IMR-90 (cell line): Measurements from ENCODE around the gene NKAIN2. TPM values are rescaled to one million over a fixed set of nuclear protein-coding genes. Genes with fewer than 3 reads are reported as not detected.

ENCODE experiments used
- ATAC-seq: fragments of 200-7000 bp; cut with Tn5 transposase; 2 replicates; pipeline ENCODE4 v1.9.1; 2020; ENCODE audit warnings: low read depth, mild to moderate bottlenecking, moderate library complexity
- BruUV-seq: library from RNA; stranded (reverse); fragments of 400-500 nt; replicated peaks from 2 replicates; lab custom pipeline; 2021; lab: Mats Ljungman, UMichigan
- CTCF ChIA-PET: fragments of 300-600 bp; formaldehyde crosslinking; extraction: SDS; loops from one replicate; lab custom pipeline; 2021; ENCODE audit warnings: antibody characterized with exemption; lab: Yijun Ruan, JAX
- POLR2A ChIA-PET: fragments of 300-600 bp; sonication (Branson Sonifier 250); formaldehyde crosslinking; loops from one replicate; lab custom pipeline; 2022; ENCODE audit warnings: antibody characterized with exemption; ENCODE audit not compliant: unreplicated experiment; lab: Charles Lee
- DNase-seq: peaks from one replicate; pipeline ENCODE4 v3.0.0; 2013
- H2AFZ ChIP-seq: replicated peaks from 2 replicates; pipeline ENCODE3; 2013; ENCODE audit warnings: low read length, mild to moderate bottlenecking; ENCODE audit not compliant: poor library complexity
- H2AK5ac ChIP-seq: 2 replicates; pipeline ENCODE4 v1.6.1; 2013; ENCODE audit warnings: low read depth, low read length, inconsistent platforms
- H2AK9ac ChIP-seq: replicated peaks from 2 replicates; pipeline ENCODE3; 2013; ENCODE audit warnings: mild to moderate bottlenecking, low read depth, low read length, moderate library complexity; ENCODE audit not compliant: poor library complexity
- H2BK120ac ChIP-seq: 2 replicates; pipeline ENCODE4 v1.6.1; 2013; ENCODE audit warnings: low read depth, low read length, inconsistent platforms
- H2BK15ac ChIP-seq: 3 replicates; pipeline ENCODE4 v1.6.1; 2013; ENCODE audit warnings: low read depth, low read length, inconsistent platforms
- H2BK20ac ChIP-seq: 2 replicates; pipeline ENCODE4 v1.6.1; 2013; ENCODE audit warnings: low read depth, mild to moderate bottlenecking, inconsistent platforms, low read length, moderate library complexity
- H2BK5ac ChIP-seq: 2 replicates; pipeline ENCODE4 v1.6.1; 2013; ENCODE audit warnings: mild to moderate bottlenecking, low read depth, low read length, inconsistent platforms; ENCODE audit not compliant: poor library complexity, severe bottlenecking
- H3K14ac ChIP-seq: replicated peaks from 2 replicates; pipeline ENCODE4 v1.6.1; 2013; ENCODE audit warnings: low read depth, low read length, inconsistent platforms
- H3K18ac ChIP-seq: 2 replicates; pipeline ENCODE4 v1.6.1; 2013; ENCODE audit warnings: low read depth, low read length, control low read depth
- H3K23ac ChIP-seq: 2 replicates; pipeline ENCODE4 v1.6.1; 2013; ENCODE audit warnings: low read depth, low read length, inconsistent platforms
- H3K27ac ChIP-seq: 2 replicates; pipeline ENCODE4 v1.5.1; 2013; ENCODE audit warnings: mild to moderate bottlenecking, control low read depth, low read length; ENCODE audit not compliant: insufficient read depth
- H3K27me3 ChIP-seq: 2 replicates; pipeline ENCODE4 v1.6.1; 2013; ENCODE audit warnings: low read length; ENCODE audit not compliant: control insufficient read depth, insufficient read depth
- H3K36me3 ChIP-seq: 2 replicates; pipeline ENCODE4 v1.6.1; 2013; ENCODE audit warnings: low read length, mixed read lengths; ENCODE audit not compliant: control insufficient read depth, insufficient read depth
- H3K4ac ChIP-seq: 2 replicates; pipeline ENCODE4 v1.6.1; 2013; ENCODE audit warnings: low read depth, low read length, inconsistent platforms
- H3K4me1 ChIP-seq: 2 replicates; pipeline ENCODE4 v1.6.1; 2013; ENCODE audit warnings: low read length, mixed read lengths; ENCODE audit not compliant: control insufficient read depth, insufficient read depth
- H3K4me2 ChIP-seq: 2 replicates; pipeline ENCODE4 v1.6.1; 2013; ENCODE audit warnings: low read depth, mild to moderate bottlenecking, control low read depth, low read length, moderate library complexity
- H3K4me3 ChIP-seq: 2 replicates; pipeline ENCODE4 v1.5.1; 2013; ENCODE audit warnings: low read depth, mild to moderate bottlenecking, control low read depth, low read length, moderate library complexity; ENCODE audit not compliant: insufficient read depth
- H3K56ac ChIP-seq: 2 replicates; pipeline ENCODE4 v1.6.1; 2013; ENCODE audit warnings: low read length, inconsistent platforms; ENCODE audit not compliant: insufficient read depth; ENCODE audit errors: extremely low read depth
- H3K79me1 ChIP-seq, 2 experiments: 2 replicates each; pipeline ENCODE4 v1.6.1; 2013; ENCODE audit warnings: low read length in 2 of 2, inconsistent platforms in 1 of 2, low read depth in 1 of 2
- H3K9ac ChIP-seq: 2 replicates; pipeline ENCODE4 v1.6.1; 2013; ENCODE audit warnings: low read depth, low read length, control low read depth
- H3K9me1 ChIP-seq: 2 replicates; pipeline ENCODE4 v1.6.1; 2013; ENCODE audit warnings: low read length, inconsistent platforms; ENCODE audit not compliant: insufficient read depth
- H3K9me3 ChIP-seq: 2 replicates; pipeline ENCODE4 v1.6.1; 2013; ENCODE audit warnings: low read length; ENCODE audit not compliant: control insufficient read depth, insufficient read depth
- H4K20me1 ChIP-seq: 2 replicates; pipeline ENCODE4 v1.6.1; 2013; ENCODE audit warnings: low read length, inconsistent platforms; ENCODE audit not compliant: insufficient read depth
- H4K5ac ChIP-seq: 2 replicates; pipeline ENCODE4 v1.6.1; 2013; ENCODE audit warnings: mild to moderate bottlenecking, low read depth, low read length, control low read depth
- H4K8ac ChIP-seq, 2 experiments: 2 replicates each; pipeline ENCODE4 v1.6.1; 2013; ENCODE audit warnings: low read depth in 2 of 2, low read length in 2 of 2, control low read depth in 1 of 2, inconsistent platforms in 1 of 2
- H4K91ac ChIP-seq: 2 replicates; pipeline ENCODE4 v1.6.1; 2013; ENCODE audit warnings: low read depth, low read length, inconsistent platforms; ENCODE audit not compliant: insufficient read depth
- BHLHE40 ChIP-seq: fragments of 150-350 bp; IDR thresholded peaks from 2 replicates; pipeline ENCODE4 v1.6.1; 2016; ENCODE audit warnings: mild to moderate bottlenecking, low read depth, low read length
- CEBPB ChIP-seq: IDR thresholded peaks from 2 replicates; pipeline ENCODE4 v1.6.1; 2012; ENCODE audit warnings: low read depth, low read length, improper control_type of control experiment
- CHD1 ChIP-seq: IDR thresholded peaks from 2 replicates; pipeline ENCODE4 v1.6.1; 2012; ENCODE audit warnings: low read depth, low read length, improper control_type of control experiment
- FOS ChIP-seq: fragments of 150-350 bp; IDR thresholded peaks from 2 replicates; pipeline ENCODE4 v1.6.1; 2016; ENCODE audit warnings: low read depth, low read length
- MAFK ChIP-seq: IDR thresholded peaks from 2 replicates; pipeline ENCODE4 v1.6.1; 2012; ENCODE audit warnings: low read depth, low read length, improper control_type of control experiment
- MAZ ChIP-seq: IDR thresholded peaks from 2 replicates; pipeline ENCODE4 v1.6.1; 2012; ENCODE audit warnings: low read depth, mild to moderate bottlenecking, low read length, improper control_type of control experiment, moderate library complexity, borderline replicate concordance
- MXI1 ChIP-seq: IDR thresholded peaks from 2 replicates; pipeline ENCODE4 v1.6.1; 2012; ENCODE audit warnings: low read depth, mild to moderate bottlenecking, low read length, moderate library complexity, borderline replicate concordance
- NFE2L2 ChIP-seq: fragments of 150-350 bp; IDR thresholded peaks from 2 replicates; pipeline ENCODE4 v1.6.1; 2016; ENCODE audit warnings: low read depth, mild to moderate bottlenecking, low read length
- POLR2A ChIP-seq: IDR thresholded peaks from 2 replicates; pipeline ENCODE4 v1.6.1; 2012; ENCODE audit warnings: mild to moderate bottlenecking, low read depth, low read length
- RAD21 ChIP-seq: IDR thresholded peaks from 2 replicates; pipeline ENCODE4 v1.6.1; 2012; ENCODE audit warnings: low read length, improper control_type of control experiment
- RCOR1 ChIP-seq: IDR thresholded peaks from 2 replicates; pipeline ENCODE4 v1.6.1; 2012; ENCODE audit warnings: mild to moderate bottlenecking, low read length, improper control_type of control experiment; ENCODE audit not compliant: insufficient replicate concordance
- RFX5 ChIP-seq: IDR thresholded peaks from 2 replicates; pipeline ENCODE4 v1.8.0; 2012; ENCODE audit warnings: low read depth, mild to moderate bottlenecking, low read length, moderate library complexity
- SMC3 ChIP-seq: fragments of 150-350 bp; IDR thresholded peaks from 2 replicates; pipeline ENCODE4 v1.6.1; 2016; ENCODE audit warnings: low read depth, mild to moderate bottlenecking, antibody characterized with exemption, low read length, moderate library complexity
- WGBS, 2 experiments: methylation state at CpG; one replicate each; pipeline versions ENCODE4 v1.1.5 to v1.1.7; 2013; ENCODE audit warnings: missing lambda C conversion rate in 2 of 2; ENCODE audit not compliant: insufficient read length in 1 of 2; ENCODE audit errors: extremely low coverage in 2 of 2; 5-methylcytosine and 5-hydroxymethylcytosine counted together
- dilution Hi-C: fragments of 300-500 bp; cut with HindIII; formaldehyde crosslinking; loops from one replicate; pipeline ENCODE4 v1.14.3; 2018; ENCODE audit warnings: low sequenced_read_pairs; ENCODE audit not compliant: unreplicated experiment
- in situ Hi-C: fragments of 300-500 bp; cut with MboI; formaldehyde crosslinking; loops from 3 replicates; pipeline ENCODE4 v1.14.3; 2019; ENCODE audit warnings: low sequenced_read_pairs, inconsistent platforms, mixed read lengths
- intact Hi-C: fragments of 100-400 bp; cut with micrococcal nuclease; formaldehyde crosslinking; loops from 2 replicates; pipeline ENCODE4 v1.10.0; 2022
- polyA plus RNA-seq, 3 experiments: library from polyadenylated mRNA; depleted of rRNA; stranded (reverse); fragments of >200 nt; gene quantifications; 2 replicates each; pipeline ENCODE4 v1.2.3, GENCODE V29; 2012; ENCODE audit warnings: low replicate concordance in 1 of 3
- total RNA-seq: library from RNA; depleted of rRNA; stranded (reverse); fragments of >200 nt; gene quantifications from 2 replicates; pipeline ENCODE4 v1.2.3, GENCODE V29; 2012
- TF ChIP-seq, protein P1 (sequence below): conservative IDR thresholded peaks from 2 replicates; pipeline ENCODE4 v1.5.1; 2012; ENCODE audit warnings: mild to moderate bottlenecking, low read depth, low read length, improper control_type of control experiment
- TF ChIP-seq, protein P2 (sequence below): fragments of 150-350 bp; IDR thresholded peaks from 2 replicates; pipeline ENCODE4 v1.6.1; 2017; ENCODE audit warnings: mild to moderate bottlenecking, antibody characterized with exemption, low read length, low read depth
- TF ChIP-seq, protein P3 (sequence below): fragments of 150-350 bp; IDR thresholded peaks from 2 replicates; pipeline ENCODE4 v1.6.1; 2016; ENCODE audit warnings: low read depth, mild to moderate bottlenecking, low read length, moderate library complexity, borderline replicate concordance

NKAIN2 gene
- total and polyA plus RNA-seq, 2 of the 4 experiments (the other 2 are of a cell fraction), result not detected

DNA sequence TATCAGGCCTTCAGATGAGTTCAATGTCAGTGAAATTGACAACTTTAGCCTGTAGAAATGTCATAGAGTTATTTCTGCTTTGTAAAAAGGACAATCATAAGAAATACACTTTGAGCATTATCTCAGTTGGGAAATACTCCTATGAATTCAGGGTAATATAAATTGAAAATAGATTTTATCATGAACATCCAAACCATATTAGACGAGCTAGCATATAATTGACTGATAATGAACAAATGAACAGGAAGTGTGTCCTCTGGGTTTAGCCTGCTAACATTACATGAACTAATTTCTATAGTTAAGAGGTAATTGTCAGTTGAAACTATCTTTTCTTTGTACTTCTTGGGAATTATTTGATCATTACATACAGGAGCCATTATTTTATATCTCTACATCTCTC lies 689.6 kb downstream of the NKAIN2 start:
- H4K8ac ChIP-seq, result no peak overlapping the region
- DNase-seq (no peak), ATAC-seq (no peak)
- no peak overlapping the region for H2AK9ac ChIP-seq
- ChIA-PET POLR2A (no interaction called here), CTCF (no interaction called here)
- H2AFZ ChIP-seq, result no peak overlapping the region
- no CpG with 5 or more reads among the region's 1 CpG for WGBS, 2 experiments
- H3K14ac ChIP-seq, result no peak overlapping the region
- no peak overlapping the region for H3K18ac ChIP-seq
- no peaks in the 10 kb centered on the region for H3K36me3 ChIP-seq
- H3K56ac ChIP-seq, result no peak overlapping the region
- H3K4me2 ChIP-seq, result no peak overlapping the region
- H3K9me3 ChIP-seq, result no peaks in the 10 kb centered on the region
- intact Hi-C loops (no loop called here), in situ Hi-C loops (no loop called here), dilution Hi-C loops (no loop called here)
- H2BK5ac ChIP-seq, result no peak overlapping the region
- H2BK20ac ChIP-seq, result no peak overlapping the region
- no peaks in the 10 kb centered on the region for H4K20me1 ChIP-seq
- BruUV-seq, result no TSS peak
- no peak overlapping the region for H3K4me3 ChIP-seq
- H3K4me1 ChIP-seq, result no peaks in the 10 kb centered on the region
- no peak overlapping the region for H2BK15ac ChIP-seq
- no peak overlapping the region for H3K4ac ChIP-seq
- no peak overlapping the region for H4K5ac ChIP-seq
- no peaks in the 10 kb centered on the region for H3K27me3 ChIP-seq
- H3K9ac ChIP-seq, result no peak overlapping the region
- H3K23ac ChIP-seq, result no peak overlapping the region
- H4K91ac ChIP-seq, result no peak overlapping the region
- H2AK5ac ChIP-seq, result no peak overlapping the region
- no peaks in the 10 kb centered on the region for H3K79me1 ChIP-seq
- H2BK120ac ChIP-seq, result no peak overlapping the region
- no peak for TF ChIP-seq NFE2L2
- TF ChIP-seq, protein P1, sequence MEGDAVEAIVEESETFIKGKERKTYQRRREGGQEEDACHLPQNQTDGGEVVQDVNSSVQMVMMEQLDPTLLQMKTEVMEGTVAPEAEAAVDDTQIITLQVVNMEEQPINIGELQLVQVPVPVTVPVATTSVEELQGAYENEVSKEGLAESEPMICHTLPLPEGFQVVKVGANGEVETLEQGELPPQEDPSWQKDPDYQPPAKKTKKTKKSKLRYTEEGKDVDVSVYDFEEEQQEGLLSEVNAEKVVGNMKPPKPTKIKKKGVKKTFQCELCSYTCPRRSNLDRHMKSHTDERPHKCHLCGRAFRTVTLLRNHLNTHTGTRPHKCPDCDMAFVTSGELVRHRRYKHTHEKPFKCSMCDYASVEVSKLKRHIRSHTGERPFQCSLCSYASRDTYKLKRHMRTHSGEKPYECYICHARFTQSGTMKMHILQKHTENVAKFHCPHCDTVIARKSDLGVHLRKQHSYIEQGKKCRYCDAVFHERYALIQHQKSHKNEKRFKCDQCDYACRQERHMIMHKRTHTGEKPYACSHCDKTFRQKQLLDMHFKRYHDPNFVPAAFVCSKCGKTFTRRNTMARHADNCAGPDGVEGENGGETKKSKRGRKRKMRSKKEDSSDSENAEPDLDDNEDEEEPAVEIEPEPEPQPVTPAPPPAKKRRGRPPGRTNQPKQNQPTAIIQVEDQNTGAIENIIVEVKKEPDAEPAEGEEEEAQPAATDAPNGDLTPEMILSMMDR, result no peak
- no peak for TF ChIP-seq RCOR1
- TF ChIP-seq, protein P2, sequence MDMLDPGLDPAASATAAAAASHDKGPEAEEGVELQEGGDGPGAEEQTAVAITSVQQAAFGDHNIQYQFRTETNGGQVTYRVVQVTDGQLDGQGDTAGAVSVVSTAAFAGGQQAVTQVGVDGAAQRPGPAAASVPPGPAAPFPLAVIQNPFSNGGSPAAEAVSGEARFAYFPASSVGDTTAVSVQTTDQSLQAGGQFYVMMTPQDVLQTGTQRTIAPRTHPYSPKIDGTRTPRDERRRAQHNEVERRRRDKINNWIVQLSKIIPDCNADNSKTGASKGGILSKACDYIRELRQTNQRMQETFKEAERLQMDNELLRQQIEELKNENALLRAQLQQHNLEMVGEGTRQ, result no peak
- TF ChIP-seq CEBPB, result no peak
- no peak for TF ChIP-seq MAFK
- TF ChIP-seq MXI1, result no peak
- TF ChIP-seq CHD1, result no peak
- no peak for TF ChIP-seq POLR2A
- TF ChIP-seq RAD21, result no peak
- TF ChIP-seq RFX5, result no peak
- no peak for TF ChIP-seq FOS
- no peak for TF ChIP-seq SMC3
- no peak for TF ChIP-seq BHLHE40
- TF ChIP-seq, protein P3, sequence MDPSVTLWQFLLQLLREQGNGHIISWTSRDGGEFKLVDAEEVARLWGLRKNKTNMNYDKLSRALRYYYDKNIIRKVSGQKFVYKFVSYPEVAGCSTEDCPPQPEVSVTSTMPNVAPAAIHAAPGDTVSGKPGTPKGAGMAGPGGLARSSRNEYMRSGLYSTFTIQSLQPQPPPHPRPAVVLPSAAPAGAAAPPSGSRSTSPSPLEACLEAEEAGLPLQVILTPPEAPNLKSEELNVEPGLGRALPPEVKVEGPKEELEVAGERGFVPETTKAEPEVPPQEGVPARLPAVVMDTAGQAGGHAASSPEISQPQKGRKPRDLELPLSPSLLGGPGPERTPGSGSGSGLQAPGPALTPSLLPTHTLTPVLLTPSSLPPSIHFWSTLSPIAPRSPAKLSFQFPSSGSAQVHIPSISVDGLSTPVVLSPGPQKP, result no peak
- no peak for TF ChIP-seq MAZ
- no peak overlapping the region for H3K27ac ChIP-seq
- H3K9me1 ChIP-seq, result no peaks in the 10 kb centered on the region
